Activated CD4-positive, alpha-beta T cell treated with anti-CD3 and anti-CD28 coated beads for 1 hour (primary cell): ENCODE data around the gene TGM5.
"Not testable (repeated sequence)": the region's sequence is repeated elsewhere in the genome, so short reads cannot be mapped to it uniquely, and the experiment has no call there.

ENCODE experiments used
- DNase-seq: peaks from one replicate; pipeline ENCODE4 v3.0.0-alpha.2; 2020

TGM5 gene

DNA sequence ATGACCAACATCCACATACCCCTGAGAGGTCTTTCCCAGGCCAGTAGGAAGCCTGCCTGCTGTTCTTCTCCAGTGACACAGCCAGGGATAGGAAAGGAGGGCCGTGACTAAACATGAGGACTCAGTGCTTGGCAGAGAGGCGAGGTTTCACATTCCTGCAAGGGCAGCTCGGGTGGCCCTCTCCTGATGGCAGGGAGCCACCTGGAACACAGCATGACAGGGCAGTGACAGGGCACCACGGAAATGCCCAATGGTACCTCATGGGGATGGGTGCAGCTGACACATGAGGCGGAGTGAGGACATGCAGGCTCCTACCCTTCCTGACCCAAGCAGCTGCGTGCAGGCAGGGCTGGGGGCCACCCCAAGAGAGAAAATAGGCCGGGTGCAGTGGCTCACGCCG lies 7.4 kb upstream of the TGM5 start:
- DNase-seq = no peak

DNA sequence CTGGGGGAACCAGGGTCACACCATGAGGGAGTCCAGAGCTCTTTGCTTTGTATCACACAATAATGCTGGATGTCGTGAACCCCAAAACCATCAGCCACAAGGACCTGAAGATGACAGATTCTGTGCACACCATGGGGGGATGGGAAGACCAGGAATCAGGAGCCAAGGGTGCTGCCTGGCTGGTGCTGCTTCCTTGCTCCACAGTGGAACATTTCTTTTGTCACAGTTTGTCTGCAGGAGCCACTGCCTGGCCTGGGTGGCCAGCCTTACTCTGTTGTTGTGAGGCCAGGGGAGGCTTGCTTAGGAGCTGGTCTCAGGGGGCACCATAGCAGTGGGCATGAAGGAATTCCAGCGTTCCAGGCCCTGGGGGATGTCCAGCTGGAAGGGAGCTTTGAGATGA lies 6.5 kb upstream of the TGM5 start:
- DNase-seq = no peak

DNA sequence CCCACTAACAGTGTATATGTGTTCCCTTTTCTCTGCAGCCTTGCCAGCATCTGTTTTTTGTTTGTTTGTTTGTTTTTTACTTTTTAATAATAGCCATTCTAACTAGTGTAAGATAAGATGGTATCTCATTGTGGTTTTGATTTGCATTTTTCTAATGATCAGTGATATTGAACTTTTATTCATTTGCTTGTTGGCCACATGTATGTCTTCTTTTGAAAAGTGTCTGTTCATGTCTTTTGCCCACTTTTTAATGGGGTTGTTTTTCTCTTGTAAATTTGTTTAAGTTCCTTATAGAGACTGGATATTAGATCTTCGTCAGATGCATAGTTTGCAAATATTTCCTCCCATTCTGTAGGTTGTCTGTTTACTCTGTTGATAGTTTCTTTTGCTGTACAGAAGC lies 5.2 kb upstream of the TGM5 start:
- not testable (repeated sequence) for DNase-seq

DNA sequence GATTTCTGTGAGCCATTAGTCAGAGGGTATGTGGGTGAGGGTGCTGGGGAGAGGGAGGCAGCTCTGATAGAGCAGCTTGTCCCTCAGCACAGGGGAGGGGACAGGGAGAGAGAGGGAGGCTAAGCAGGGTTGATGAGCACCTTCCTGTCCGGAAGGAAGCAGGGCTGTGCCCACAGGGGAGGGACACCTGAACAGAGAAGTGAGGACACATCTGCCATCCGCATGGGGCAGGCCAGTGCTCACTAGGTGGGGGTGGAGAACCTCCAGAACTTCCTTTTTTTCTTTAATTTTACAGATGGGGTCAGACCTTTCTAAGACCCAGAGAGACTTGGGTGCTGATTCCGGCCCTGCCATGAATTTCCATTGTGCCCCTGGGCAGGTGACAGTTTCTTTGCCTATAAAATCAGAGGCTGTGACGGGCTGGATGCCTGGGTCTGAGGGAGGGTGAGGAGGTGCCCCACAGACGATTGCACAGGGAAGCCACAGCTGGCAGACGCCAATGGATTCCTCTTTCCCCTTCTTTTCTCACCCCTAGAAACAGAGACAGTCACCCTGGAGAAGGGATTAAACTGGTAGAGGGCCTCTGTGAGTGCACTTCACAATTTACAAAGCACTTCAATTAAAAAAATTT lies 4.1 kb upstream of the TGM5 start:
- no peak for DNase-seq

DNA sequence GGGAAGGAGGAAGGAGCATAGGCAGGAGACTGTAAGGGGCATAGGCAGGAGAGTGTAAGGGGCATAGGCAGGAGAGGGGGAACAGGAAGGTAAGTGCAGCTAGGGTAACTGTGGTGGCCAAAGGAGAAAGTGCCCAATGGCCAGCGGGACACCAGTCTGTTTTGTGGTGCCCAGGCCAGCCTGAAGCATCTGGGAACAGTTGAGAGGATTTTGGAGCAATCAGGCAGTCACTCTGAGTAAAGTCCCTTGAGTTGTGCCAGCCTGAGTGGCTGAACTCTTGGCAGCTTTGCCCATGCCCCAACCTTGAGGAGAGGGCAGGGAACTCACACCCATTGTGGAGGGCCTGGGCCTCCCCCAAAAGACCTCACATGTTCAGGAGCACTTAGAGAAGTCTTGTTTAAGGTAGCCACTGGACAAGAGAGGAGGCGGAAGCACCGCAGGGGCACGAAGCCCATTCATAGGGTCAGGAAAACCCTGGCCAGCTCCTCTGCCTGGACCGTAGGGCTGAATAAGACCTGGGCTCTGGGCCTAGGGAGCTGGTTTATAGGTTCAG lies 3.5 kb upstream of the TGM5 start:
- no peak for DNase-seq

DNA sequence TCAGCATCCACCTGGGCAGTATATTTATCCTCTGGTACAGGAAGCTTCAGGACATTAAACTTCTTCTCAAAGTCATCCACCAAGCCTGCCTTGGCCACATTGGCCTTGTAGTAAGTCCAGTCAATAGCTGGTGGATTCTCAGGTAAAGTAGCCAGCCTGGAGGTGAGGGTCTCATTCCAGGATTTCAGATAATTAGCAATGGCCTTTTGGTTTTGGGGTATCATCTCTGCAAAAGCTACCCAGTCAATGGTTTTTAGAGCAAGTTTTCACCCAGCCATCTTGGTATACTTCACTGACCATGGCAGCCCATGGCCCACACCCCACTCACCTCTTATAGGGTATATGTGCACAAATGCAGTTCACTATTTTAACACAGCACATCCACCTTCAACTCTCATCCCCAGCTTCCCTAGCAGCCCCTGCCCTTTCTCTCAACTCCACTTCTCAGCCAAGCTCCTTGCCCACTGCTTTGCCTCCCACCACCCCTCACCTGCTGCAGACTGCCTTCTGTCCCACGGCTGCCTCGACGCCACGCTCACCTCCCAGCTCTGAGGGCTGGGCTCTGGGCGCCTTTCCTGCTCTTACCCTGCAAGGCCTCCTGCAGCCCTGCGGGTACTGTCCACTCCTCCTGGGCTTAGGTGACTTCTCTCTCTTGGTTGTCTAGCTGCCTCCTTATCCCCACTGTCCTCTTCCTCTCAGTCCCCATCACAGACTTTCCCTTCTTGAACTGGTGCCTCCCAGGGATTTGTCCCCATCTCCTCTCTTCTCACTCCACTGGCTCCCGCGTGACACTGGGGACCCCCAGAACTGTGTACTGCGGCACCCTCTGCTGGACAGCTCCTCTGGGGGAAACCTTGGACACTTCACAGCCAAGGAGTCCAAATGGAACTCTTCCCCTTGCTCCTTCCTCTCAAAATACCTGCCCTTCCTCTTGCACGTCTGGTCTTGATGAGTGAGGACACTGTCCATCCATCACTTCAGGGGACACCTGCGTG lies 1.7 kb upstream of the TGM5 start:
- DNase-seq = peak; percentile 4

DNA sequence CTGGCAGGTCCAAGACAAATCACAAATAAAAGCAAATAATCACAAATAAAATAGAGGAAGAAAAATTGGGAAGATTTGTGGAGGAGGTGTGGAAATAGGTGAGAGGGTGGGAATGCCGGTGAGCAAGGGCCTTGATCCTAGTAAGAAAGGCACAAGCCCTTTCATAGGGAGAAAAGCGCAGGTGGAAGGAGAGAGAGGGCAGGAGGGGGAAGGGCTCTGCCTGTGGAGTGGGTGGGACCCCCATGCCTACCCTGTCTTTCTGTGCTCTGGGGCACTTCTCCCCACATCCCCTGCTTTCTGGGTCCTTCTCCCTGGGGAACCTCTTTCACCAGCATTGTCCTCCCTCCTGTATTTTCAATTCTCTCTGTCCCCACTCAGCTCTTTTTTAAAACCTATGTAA lies 711 bp upstream of the TGM5 start:
- no peak for DNase-seq

DNA sequence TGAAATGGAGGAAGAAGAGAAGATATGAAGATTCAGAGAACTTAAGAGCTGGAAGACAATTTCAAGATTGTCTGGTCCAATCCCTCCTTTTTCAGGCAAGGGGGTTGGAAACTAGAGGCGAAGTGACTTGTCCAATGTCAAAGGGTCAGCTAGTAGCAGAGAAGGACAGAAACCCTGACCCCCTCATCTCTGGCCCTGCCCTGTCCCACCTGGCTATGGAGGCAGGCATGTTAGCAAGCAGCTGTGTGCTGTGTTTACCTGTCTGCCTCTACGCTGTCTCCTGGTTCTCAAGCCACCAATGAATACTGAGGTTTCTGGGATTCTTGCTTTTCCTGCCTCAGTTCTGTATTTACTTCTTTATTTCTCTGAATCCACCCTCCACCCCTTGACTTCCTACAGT lies 342 bp downstream of the TGM5 start:
- peak; percentile 1 for DNase-seq

DNA sequence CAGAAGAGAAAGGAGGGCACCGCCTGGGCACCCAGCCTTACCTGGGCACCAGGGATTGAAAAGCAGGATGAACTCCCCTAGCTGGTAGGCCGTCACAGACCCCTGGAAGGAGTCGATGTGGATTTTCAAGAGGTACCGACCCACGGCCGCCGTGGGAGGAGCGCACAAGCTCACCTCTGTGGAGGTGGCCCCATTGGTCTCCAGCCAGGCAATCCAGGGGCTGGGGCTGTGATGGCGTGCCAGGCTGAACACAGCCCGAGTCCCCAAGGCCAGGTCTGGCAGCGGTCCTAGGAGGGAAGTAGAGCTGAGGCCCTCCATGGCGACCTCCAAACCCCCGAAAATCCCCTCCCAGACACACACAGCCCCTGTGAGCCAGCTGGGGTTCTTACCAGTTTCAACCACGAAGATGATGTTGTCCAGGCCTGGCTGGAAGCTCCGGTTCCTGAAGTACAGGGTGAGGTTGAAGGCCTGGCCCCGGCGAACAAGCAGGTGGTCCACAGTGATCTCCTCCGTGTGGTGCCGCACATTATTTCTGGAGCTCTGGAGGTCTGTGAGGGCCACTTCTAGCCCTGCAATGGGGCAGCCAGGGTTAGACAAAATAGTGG lies 6.6 kb downstream of the TGM5 start:
- no peak for DNase-seq

DNA sequence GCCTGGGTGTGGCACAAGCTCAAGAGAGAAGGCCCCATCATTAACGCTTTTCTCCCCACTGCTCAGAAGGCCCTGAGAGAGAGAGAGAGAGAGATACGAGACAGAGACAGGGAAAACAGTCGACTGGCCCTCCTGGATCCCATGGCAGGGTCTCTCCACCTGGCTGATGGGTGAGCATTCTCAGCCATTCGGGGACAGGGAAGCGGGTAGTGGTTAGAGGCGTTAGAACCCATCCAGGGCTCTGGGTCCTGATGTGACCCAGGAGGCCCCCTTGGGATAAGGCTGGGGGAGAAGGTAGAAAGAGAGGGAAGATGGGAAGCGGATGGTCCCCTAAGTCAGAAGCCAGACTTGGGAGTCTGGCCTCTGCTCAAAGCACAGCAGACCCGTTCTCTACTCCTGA lies 7.9 kb downstream of the TGM5 start:
- no peak for DNase-seq

DNA sequence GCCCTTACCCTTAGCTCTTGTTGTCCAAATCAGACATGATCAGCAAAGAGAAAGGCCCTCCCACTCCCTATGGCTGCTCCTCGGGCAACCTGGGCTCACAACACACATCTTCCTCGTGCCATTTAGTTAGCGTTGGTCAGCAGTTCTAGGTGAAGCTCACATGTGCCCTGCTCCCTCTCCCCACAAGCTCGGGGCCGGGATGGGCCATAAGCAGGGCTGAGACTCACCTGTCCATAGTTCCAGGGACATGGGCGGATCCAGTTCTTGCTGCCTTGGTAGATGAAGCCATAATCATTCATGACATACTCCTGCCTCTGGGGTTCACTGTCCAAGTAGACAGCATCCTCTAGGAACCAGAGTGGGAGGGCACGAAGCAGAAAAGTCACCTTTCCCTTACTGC lies 10.4 kb downstream of the TGM5 start:
- no peak for DNase-seq

DNA sequence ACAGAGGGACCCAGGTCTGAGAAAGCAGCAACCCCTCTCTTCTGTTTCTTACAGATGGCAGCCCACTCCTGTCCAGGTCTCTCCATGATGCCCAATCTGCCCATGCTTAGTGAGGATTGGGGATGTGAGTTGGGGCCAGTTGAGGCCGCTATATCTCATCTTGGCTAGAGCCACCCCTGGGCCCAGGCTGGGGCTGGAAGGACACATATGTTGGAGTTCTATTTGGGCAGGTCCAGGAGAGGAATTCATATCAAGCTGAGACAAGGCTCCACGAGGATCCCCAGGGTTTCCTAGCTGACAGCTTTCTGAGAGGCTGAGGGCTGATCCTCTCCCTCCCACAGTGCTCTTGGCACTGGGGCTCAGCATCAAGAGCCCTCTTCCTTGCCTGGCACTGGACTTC lies 11.4 kb downstream of the TGM5 start:
- no peak for DNase-seq

DNA sequence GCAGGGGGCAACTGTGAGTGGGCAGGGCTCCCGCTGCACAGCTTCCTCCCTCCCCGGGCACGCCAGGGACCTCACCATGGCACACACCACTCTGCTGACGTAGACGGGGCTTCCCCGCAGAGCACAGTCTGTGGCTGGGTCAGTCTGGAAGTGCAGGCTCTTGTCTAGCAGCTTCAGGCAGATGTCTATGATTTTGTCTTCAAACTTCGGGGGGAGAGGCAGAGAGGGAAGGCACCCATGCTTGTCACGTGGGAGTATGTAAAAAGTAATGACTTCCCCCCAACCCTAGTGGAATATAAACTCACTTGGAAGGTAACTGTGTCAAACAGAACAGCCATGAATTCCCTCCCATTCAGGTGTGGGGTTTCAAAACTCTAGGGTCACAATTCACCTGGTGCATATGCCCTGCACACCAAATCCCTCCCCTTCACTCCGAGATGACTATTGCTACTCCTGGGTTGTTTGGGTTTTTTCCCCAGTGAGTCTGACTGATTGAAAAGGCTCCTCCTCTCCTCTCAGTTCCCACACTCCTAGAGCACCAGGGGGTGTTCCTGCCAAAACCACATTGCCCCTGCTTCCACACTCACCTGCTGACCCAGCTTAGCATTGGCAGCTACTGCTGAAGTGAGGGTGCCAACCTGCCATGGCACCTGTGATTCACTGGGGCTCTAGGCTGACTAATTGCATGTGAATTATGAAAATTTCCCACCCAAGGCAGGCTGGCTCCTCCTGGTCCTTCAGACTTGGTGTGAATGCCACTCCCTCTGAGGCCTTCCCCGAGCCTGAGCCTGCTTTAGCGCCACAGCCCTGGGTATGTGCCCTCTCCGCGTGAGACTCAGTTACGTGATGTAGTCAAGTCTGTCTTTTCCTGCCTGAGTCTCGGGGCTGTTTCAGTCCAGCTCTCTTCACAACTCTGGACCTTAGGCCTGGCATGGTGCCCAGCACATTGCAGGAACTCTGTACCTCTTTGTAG lies 13.0 kb downstream of the TGM5 start:
- peak; percentile 6 for DNase-seq

DNA sequence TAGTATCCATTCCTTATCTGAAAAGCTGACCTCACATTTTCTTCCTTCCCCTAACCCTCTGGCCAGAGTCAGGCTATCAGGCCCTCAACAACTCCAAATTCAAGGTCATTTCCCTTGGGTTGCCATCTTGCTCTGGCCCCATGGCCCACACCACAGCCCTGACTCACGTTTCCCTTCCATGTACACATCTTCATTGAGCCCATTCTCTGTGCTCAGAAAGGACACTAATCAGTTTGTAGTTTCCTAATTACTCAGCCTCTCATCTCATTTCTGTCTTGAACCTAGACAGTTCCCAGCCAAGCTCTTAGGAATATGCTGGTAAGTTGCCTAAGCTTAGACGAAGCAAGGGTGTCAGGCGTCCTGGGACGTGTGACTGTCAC lies 14.9 kb downstream of the TGM5 start:
- no peak for DNase-seq

DNA sequence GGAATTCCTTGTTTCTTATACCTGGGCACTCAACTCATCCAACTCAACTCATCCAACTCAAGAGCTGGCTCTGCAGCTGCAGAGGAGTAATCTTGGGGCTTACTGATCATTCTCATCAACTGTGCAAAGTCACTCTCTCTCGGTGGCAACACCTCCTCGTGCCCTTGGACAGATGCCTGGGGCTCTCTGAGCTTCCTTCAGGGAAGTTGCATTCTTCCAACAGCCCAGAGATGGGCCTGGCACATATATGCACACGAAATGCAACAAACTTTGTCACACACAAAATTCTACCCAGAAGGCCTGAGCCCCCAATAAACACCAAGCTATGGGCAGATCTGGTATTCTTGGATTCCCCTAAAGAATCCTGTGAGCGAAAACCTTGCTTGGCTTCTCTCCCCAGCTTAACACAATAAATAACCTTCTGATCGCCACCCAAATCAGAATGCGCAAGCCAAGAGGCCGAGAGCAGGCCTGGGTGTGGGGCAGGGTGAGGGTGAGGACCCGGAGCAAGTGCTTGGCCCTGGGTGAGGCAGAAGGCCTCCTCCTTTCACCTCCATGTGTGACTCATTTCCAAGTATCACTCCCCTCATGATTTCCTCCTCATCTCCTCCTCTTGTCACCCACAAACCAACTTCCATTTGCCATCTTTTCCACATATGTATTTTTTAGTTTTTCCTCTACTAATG lies 15.4 kb downstream of the TGM5 start:
- DNase-seq = no peak

DNA sequence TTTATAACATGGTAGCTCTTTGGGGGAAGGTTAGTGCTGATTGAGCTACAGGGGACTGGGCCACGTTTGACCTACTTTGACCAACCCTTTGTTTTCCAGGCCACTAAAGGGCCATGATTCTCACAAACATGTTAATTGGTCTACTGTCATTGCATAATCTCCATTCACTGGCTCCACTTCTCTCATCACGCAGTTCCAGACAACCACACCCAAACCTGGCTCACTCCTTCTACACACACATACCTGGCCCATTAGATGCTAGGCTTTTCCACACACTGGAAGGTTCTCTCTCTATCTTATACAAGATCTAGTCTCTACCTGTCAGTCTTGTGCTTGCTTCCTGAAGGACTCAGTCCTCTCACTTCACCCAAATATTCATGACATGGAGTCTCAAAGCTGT lies 15.9 kb downstream of the TGM5 start:
- no peak for DNase-seq

DNA sequence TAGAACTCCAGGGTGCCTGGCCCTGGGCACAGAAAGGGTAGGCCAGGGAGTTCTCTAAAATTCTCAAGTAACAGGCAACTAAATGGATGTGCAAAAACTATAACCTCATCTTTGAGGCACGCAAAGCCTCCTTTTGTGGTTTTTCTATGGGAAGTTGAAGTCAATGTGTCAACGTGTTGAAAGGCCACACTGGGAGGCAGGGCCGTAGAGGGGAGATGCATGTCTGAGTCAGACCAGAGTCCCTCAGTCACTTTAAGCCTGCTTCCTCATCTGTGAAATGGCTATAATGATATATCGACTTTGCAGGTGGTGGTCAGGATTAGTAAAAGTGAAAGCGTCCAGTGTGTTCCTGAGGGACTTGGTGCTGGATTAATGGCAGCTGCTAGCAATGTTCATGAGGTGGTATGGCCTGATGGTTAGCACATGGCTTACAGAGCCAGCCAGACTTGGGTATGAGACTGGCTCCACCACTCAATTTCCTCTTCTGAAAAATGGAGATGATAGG lies 17.0 kb downstream of the TGM5 start:
- DNase-seq = no peak

DNA sequence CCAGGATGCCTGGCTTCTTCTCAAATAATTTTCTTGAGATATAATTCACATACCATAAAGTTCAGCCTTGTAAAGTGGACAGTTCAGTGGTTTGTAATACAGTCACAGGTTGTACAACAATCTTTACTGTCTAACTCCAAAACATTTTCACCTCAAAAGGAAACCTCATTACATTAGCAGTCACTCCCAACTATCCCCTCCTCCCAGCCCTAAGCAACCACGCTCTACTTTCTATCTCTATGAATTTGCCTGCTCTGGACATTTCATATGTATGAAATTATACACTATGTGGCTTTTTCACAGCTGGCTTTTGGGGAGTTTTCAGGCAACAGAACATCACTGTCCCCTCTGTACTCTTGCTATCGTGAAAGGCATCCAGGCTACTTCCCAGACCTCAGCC lies 17.5 kb downstream of the TGM5 start:
- no peak for DNase-seq

DNA sequence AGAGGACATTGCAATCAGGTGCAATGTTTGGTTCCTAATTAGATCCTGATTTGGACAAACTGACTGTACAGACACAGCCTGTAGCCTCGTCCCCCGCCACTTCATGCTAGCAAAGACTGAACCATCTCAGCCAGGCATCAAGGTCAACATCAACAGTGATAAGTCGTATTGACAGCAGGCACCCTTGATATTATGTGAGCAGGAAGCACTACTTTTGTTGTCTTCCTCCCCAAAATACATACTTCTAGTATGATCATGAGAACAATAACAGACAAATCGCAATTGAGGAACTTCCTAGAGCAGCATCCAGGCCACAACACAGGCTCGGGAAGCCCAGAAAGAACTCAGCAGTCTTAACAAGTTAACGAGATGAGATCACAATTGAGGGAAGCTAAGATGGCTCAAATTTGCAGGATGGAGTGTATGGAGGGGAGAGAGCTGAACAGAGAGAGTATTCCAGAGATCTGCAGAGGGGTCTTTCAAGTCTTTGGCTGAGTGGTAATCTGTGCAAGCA lies 20.4 kb downstream of the TGM5 start:
- DNase-seq = no peak

DNA sequence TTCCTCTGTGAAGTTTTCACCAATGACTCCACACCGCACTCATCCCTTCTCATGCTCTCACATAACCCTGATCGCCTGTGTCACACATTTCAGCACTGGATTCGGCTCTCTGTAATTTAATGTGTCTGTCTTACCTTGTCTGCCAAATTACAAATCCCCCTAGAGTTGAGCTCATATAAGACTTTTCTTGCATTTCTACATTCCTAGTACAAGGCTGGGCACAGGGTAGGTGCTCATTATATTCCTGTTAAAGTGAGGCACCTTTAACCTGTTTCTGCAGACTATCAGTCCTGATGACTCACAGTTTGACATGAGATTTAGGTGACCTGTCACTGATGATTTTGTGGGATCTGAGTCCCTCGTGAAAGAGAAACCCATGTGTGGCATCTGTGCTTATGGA lies 22.6 kb downstream of the TGM5 start:
- DNase-seq = no peak

DNA sequence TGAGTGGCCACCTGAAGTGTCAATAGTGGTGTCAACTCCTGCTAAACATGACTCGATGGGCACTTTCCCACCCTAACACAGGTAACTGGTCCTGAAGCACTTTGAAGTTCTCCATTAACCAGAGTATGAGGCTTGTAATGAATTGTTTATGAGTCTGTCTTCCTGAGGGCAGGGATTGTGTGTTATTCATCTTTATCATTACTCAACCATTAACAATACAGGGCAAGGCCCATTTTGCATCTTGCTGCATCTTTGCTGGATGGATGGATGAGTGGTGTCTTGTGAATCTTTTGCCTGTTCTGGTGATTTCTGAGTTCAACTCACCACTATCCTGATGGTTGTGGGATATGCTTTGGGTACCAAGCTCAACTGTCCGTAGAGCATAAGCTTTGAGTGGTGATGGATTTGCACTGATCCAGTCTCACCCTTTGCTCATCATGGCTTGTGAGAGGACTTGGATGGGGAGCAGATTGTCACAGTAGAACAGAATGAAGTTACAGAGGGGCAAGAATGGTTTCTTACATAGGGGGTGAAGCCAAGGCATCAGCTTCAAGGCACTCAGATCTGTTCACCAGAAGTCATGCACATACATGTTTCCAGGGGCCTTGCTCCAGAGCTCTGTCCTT lies 23.6 kb downstream of the TGM5 start:
- no peak for DNase-seq
